Measurements from ENCODE around the gene ALG6. TPM values are rescaled to one million over a fixed set of nuclear protein-coding genes. Genes with fewer than 3 reads are reported as not detected.
"Not testable (repeated sequence)": the region's sequence is repeated elsewhere in the genome, so short reads cannot be mapped to it uniquely, and the experiment has no call there.

ALG6 gene
- total and polyA plus RNA-seq, 3 donors from 2014 or later: 7.8 to 10.0 (median 9.9) TPM

- DNase-seq: no peak
- Histone ChIP-seq H3K4me1 (no peaks in the 10 kb centered on the region), H3K27me3 (no peaks in the 10 kb centered on the region), H3K9me3 (no peaks in the 10 kb centered on the region), H3K27ac (no peak overlapping the region), H3K36me3 (ENCODE audit: low read depth, missing control alignments) (no peaks in the 10 kb centered on the region), H3K4me3 (no peak overlapping the region)
- TF ChIP-seq CTCF (IDR thresholded peaks at IDR 0.05) (no peak), POLR2A (IDR thresholded peaks at IDR 0.05) (no peak)
- WGBS, 2 donors: 71 to 83% methylated on average over 3 of the region's 3 CpGs
- intact Hi-C loops (cut with DNase I; ENCODE audit: low total_unique reads): no loop called here
Measured at GRCh38 chr1:63414691-63415365, 47.4 kb downstream of the ALG6 start.

DNA sequence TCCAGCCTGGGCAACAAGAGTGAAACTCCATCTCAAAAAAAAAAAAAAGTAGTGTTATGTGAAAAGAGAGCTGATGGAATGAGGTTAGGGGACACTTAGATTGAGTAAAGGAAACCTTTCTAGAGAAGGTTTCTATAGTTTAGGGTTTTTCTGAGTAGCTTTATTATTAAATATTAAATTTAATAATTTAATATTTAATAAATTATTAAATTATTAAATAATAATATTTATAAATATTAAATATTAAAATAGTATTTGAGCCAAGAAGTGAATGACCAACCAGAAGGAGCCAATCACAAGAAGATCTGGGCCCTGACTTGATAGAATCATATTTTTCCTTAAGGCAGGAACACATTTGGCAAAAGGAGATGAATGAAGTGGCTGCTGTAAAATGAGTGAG, 50.7 kb downstream of the ALG6 start:
- TF ChIP-seq CTCF (IDR thresholded peaks at IDR 0.05) (no peak), POLR2A (IDR thresholded peaks at IDR 0.05) (no peak)
- no peak for DNase-seq
- no peaks in the 10 kb centered on the region for H3K4me1 ChIP-seq
- H3K4me3 ChIP-seq: no peak overlapping the region
- intact Hi-C loops (cut with DNase I; ENCODE audit: low total_unique reads): no loop called here
- H3K27ac ChIP-seq: no peak overlapping the region
- no peaks in the 10 kb centered on the region for H3K9me3 ChIP-seq
- no peaks in the 10 kb centered on the region for H3K27me3 ChIP-seq
- no peaks in the 10 kb centered on the region for H3K36me3 ChIP-seq (ENCODE audit: low read depth, missing control alignments)

DNA sequence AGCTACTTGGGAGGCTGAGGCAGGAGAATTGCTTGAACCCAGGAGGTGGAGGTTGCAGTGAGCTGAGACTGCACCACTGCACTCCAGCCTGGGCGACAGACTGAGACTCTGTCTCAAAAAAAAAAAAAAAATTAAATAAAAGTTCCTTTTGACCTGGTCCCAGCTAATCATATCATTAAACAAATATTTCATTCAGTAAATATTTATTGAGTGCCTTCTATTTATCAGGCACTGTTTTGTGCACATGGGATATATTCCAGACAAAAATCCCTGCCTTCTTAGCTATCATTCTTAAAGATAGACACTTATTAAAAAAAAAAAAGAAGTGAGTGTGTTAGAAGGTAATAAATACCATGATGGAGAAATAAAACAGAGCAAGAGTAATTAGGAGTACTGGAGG, 53.3 kb downstream of the ALG6 start:
- H3K4me3 ChIP-seq; H3K9me3 ChIP-seq; H3K4me1 ChIP-seq; H3K27me3 ChIP-seq; DNase-seq; H3K36me3 ChIP-seq (ENCODE audit: low read depth, missing control alignments); intact Hi-C loops (cut with DNase I; ENCODE audit: low total_unique reads); H3K27ac ChIP-seq: not testable (repeated sequence)
- 74 to 86% methylated on average over 1 of the region's 1 CpG for WGBS, 2 donors

- H3K4me1 ChIP-seq: no peaks in the 10 kb centered on the region
- H3K27me3 ChIP-seq: no peaks in the 10 kb centered on the region
- TF ChIP-seq POLR2A (IDR thresholded peaks at IDR 0.05): no peak
- TF ChIP-seq CTCF (IDR thresholded peaks at IDR 0.05): no peak
- no peaks in the 10 kb centered on the region for H3K36me3 ChIP-seq (ENCODE audit: low read depth, missing control alignments)
- no peak overlapping the region for H3K4me3 ChIP-seq
- 91 to 98% methylated on average over 2 of the region's 2 CpGs for WGBS, 2 donors
- no peak overlapping the region for H3K27ac ChIP-seq
- no peaks in the 10 kb centered on the region for H3K9me3 ChIP-seq
- intact Hi-C loops (cut with DNase I; ENCODE audit: low total_unique reads): no loop called here
- DNase-seq: no peak
Measured at GRCh38 chr1:63423649-63424048, 56.2 kb downstream of the ALG6 start.

GRCh38 chr1:63428815-63429214, 61.4 kb downstream of the ALG6 start:
- Histone ChIP-seq H3K36me3 (ENCODE audit: low read depth, missing control alignments) (no peaks in the 10 kb centered on the region), H3K27ac (no peak overlapping the region), H3K27me3 (no peaks in the 10 kb centered on the region), H3K4me3 (no peak overlapping the region), H3K4me1 (no peaks in the 10 kb centered on the region), H3K9me3 (no peaks in the 10 kb centered on the region)
- no peak for DNase-seq
- intact Hi-C loops (cut with DNase I; ENCODE audit: low total_unique reads): no loop called here
- no peak for TF ChIP-seq CTCF (IDR thresholded peaks at IDR 0.05)
- no peak for TF ChIP-seq POLR2A (IDR thresholded peaks at IDR 0.05)
